ENCODE measurements around the gene DAAM2.

DNA sequence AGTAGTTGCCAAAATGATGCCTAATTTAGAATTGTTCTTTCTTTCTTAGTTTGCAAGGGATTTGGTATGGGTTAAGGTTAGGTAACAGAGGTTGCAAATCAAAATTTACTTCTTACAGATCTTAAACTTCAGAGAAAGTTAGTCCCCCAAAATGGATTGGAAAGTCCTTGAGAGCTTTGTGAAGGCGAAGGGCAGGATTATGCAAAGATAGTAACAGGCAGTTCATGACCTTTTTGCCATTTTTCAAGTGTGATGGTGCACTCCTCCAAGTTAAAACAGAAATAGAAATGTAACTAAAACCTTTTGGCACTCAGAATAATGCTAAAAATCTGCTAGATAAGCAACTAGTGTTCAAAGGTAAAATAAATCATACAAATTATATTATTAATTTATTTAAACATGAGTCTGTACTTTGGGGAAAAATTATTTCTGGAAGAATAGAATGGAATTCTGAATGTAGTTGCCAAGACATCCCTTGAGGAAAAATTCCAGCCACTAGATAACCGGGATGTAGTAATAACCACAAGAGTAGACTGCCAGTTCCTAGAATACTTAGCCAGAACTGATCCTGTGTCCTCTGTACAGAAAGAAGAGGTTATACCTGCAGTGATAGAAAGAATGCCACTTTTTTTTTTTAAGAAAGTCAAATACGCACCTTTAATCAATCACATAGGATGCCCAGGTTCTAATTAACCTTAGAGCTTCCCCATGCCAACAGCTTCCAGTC is 31.8 kb upstream of the DAAM2 start:
- TF ChIP-seq ZNF274 (IDR thresholded peaks at IDR 0.05; ENCODE audit: low read depth, low read length) (no peak), YY1 (IDR thresholded peaks at IDR 0.05; ENCODE audit: insufficient read depth, insufficient read length) (no peak)

All from NT2/D1 (cell line).